Transverse colon (tissue), 4 donors: ENCODE measurements around the gene NHERF2. TPM values are rescaled to one million over a fixed set of nuclear protein-coding genes. Genes with fewer than 3 reads are reported as not detected.

Source experiments
- DNase-seq: peaks from one replicate; pipeline ENCODE4 v3.0.0-alpha.2; 2019
- H3K27ac ChIP-seq, 4 donors: fragments of 200-600 bp; sonication (generic); 2 replicates each; pipeline ENCODE4 v1.5.1; 2016 to 2018; ENCODE audit warnings: inconsistent platforms in 4 of 4
- H3K27me3 ChIP-seq: fragments of 200-600 bp; sonication (generic); 2 replicates; pipeline ENCODE4 v1.5.1; 2017; ENCODE audit warnings: inconsistent platforms
- H3K36me3 ChIP-seq, 4 donors: fragments of 200-600 bp; sonication (generic); 2 replicates each; pipeline ENCODE4 v1.5.1; 2017 to 2019; ENCODE audit warnings: inconsistent platforms in 4 of 4
- H3K4me1 ChIP-seq, 4 donors: fragments of 200-600 bp; sonication (generic); 2 replicates each; pipeline ENCODE4 v1.5.1; 2017 to 2020; ENCODE audit warnings: inconsistent platforms in 4 of 4
- H3K4me3 ChIP-seq, 4 donors: fragments of 200-600 bp; sonication (generic); 1 replicate in 1 of 4; 2 replicates in 3 of 4; pipeline versions ENCODE4 v1.5.1 to v1.6.1; 2017 to 2019; ENCODE audit warnings: inconsistent platforms in 4 of 4
- H3K9me3 ChIP-seq, 2 donors: fragments of 200-600 bp; sonication (generic); 2 replicates each; pipeline ENCODE4 v1.5.1; 2017 to 2019; ENCODE audit warnings: inconsistent platforms in 2 of 2
- CTCF ChIP-seq, 5 experiments: fragments of 200-600 bp in 3 of 5; fragments of 450-650 bp in 2 of 5; sonication (generic) in 3 of 5; IDR thresholded peaks; 1 replicate in 2 of 5; 2 replicates in 3 of 5; pipeline ENCODE4 v1.5.1; 2016 to 2017; ENCODE audit warnings: antibody characterized with exemption in 5 of 5, inconsistent platforms in 3 of 5, mild to moderate bottlenecking in 2 of 5, moderate library complexity in 1 of 5
- EP300 ChIP-seq: sonication (generic); formaldehyde crosslinking; IDR thresholded peaks from one replicate; pipeline ENCODE4 v1.6.1; 2017; ENCODE audit warnings: antibody characterized with exemption, low read depth
- POLR2A ChIP-seq: fragments of 450-650 bp; IDR thresholded peaks from one replicate; pipeline ENCODE4 v1.6.1; 2016; ENCODE audit warnings: antibody characterized with exemption, mild to moderate bottlenecking, moderate library complexity
- POLR2AphosphoS5 ChIP-seq, 3 donors: sonication (generic); formaldehyde crosslinking; IDR thresholded peaks; one replicate each; pipeline ENCODE4 v1.6.1; 2016; ENCODE audit warnings: antibody characterized with exemption in 3 of 3
- WGBS, 2 donors: methylation state at CpG; one replicate each; pipeline ENCODE4 v1.1.5; 2018; ENCODE audit warnings: low coverage in 1 of 2; 5-methylcytosine and 5-hydroxymethylcytosine counted together
- in situ Hi-C, 4 donors: fragments of 200-750 bp; cut with MboI; loops; one replicate each; pipeline versions ENCODE4 v1.15.0 to v1.15.1; 2017; ENCODE audit warnings: low sequenced_read_pairs in 3 of 4, low pct_ligation_motif_present in 1 of 4, low pct_unique_long_range_greater_than_20kb in 1 of 4
- intact Hi-C: fragments of 100-400 bp; cut with DNase I; formaldehyde crosslinking; loops from one replicate; pipeline ENCODE4 v1.15.1; 2023; ENCODE audit warnings: low total_unique reads
- total RNA-seq, 4 donors: library from RNA; depleted of rRNA; stranded (reverse); fragments of >200 nt; gene quantifications; one replicate each; pipeline ENCODE4 v1.1.0, GENCODE V29; 2016

The NHERF2 gene
- total RNA-seq, 4 donors from 2014 or later: 3.7 to 61.9 (median 29.8) TPM

DNA sequence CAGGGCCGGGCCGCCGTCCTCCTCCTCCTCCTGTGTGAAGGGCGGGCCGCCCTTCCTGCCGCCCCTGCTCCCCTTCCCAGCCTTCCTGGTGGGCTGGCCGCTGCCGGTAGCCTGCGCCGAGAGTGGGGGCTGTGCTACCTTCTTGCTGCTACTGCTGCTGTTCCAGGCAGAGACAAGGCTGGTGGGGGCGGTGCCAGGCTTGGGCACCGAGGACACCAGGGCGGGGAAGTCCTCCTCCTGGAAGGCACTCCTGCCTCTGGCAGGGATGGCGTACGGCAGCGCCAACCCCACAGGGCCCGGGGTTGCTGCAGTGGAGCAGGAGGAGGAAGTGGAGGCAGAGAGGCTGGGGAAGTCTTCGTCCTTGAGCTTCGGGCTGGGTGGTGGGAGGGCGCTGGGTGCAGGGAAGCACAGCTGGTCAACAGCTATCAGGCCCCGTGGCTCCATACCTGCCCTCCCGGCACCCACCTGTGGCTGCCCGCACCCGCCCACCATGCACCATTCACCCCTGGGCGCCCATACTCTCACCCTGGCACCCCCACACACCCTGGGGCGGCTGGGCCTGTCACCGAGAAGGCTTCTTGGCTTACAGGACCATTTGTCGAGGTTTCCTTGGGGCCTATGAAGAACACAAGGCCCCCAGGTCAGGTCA lies 26.7 kb upstream of the NHERF2 start:
- 89% methylated on average over 24 of the region's 28 CpGs; no CpG with 5 or more reads in 1 of the 2 donors for WGBS, 2 donors
- DNase-seq: no peak
- TF ChIP-seq POLR2AphosphoS5 (IDR thresholded peaks at IDR 0.05) (no peak), POLR2A (no peak), EP300 (no peak), CTCF (IDR thresholded peaks at IDR 0.05) (no peak)
- Histone ChIP-seq H3K9me3 (no peaks in the 10 kb centered on the region), H3K4me3 (no peak overlapping the region), H3K27me3 (no peaks in the 10 kb centered on the region), H3K36me3 (peaks cover 0 to 45% (median 28%) of the 10 kb centered on the region in 4 donors), H3K27ac (no peak overlapping the region), H3K4me1 (peaks cover 12 to 16% (median 14%) of the 10 kb centered on the region in 4 donors)
- intact Hi-C loops (loop anchor here (10.0 kb wide), 1 partner anchor 235 kb away; the partner anchor contains the start of gene DNASE1L2), in situ Hi-C loops (loop anchor here in 1 of 4 donors (25.0 kb wide), 1 partner anchor 137 kb away; the partner anchor contains the start of genes PKD1 and RAB26)

DNA sequence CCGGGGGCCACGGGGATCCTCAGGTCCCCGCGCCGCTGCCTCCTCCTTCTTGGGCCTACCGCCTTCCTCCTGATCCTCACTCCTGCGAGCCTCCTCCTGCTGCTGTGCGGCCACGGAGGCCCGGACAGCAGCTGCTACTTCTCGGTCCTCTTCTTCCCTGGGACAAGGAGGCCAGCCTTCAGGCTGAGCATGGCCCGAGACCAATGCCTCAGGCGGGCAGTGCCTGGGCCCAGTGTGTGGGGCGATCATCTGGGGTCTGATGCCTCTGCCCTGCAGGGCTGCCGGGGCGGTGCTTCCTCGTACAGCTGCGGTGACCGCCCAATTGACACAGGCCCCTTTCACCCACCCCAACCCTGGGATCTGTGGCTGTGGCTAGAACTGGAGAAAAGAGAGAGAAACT lies 25.7 kb upstream of the NHERF2 start:
- Histone ChIP-seq H3K4me1 (peaks cover 12 to 26% (median 18%) of the 10 kb centered on the region in 4 donors), H3K27ac (no peak overlapping the region), H3K27me3 (no peaks in the 10 kb centered on the region), H3K9me3 (no peaks in the 10 kb centered on the region), H3K4me3 (no peak overlapping the region), H3K36me3 (peaks cover 0 to 45% (median 28%) of the 10 kb centered on the region in 4 donors)
- TF ChIP-seq POLR2AphosphoS5 (IDR thresholded peaks at IDR 0.05) (no peak), CTCF (IDR thresholded peaks at IDR 0.05) (no peak), EP300 (no peak), POLR2A (no peak)
- intact Hi-C loops (loop anchor here (10.0 kb wide), 1 partner anchor 234 kb away; the partner anchor contains the start of gene DNASE1L2), in situ Hi-C loops (loop anchor here in 1 of 4 donors (25.0 kb wide), 1 partner anchor 136 kb away; the partner anchor contains the start of genes PKD1 and RAB26)
- WGBS, 2 donors: 90% methylated on average over 16 of the region's 19 CpGs; no CpG with 5 or more reads in 1 of the 2 donors
- no peak for DNase-seq

DNA sequence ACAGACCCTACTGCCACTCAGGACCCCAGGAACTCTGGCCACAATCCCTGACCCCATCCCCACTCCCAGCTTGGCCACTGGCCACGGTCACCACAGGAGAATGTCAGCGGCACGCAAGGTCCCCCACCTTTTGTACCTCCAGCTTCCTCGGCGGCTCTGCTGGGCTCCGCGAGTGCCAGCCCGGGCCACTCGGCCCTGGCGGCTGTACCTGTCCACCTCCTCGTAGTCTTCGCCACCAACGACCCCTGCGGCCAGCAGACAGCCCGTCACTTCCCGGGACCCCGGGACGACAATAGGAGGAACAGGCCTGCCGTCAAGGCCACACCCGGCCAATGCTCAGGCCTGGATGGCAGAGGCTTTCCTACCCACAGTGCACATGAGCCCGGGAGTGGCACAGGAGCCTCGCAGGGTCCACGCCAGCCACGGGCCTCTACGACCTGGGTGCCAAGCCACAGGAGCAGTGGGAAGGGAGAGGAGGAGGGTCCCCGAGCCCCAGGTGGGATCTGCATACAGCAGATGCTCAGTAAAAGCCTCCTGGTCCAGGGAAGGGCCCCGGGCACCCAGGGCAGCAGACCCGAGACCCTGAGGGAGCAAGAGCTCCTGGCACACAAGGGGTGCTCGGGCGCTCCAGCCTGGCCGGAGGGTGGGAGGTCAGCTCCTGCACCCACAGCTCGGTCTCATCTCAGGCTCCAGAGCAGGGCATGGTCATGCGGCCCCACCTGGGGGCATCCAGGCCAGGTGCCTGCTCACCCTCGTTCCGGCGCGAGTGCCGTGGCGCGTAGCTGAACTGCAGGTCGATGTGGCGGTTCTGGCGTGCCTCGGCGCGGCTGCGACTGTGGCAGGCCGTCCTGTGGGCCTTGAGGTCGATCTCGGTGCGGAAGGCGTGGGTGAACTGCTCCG lies 25.0 kb upstream of the NHERF2 start:
- 93% methylated on average over 48 of the region's 53 CpGs; no CpG with 5 or more reads in 1 of the 2 donors for WGBS, 2 donors
- H3K27me3 ChIP-seq: no peaks in the 10 kb centered on the region
- H3K36me3 ChIP-seq: peaks cover 0 to 45% (median 28%) of the 10 kb centered on the region in 4 donors
- intact Hi-C loops (loop anchor here (10.0 kb wide), 1 partner anchor 233 kb away; the partner anchor contains the start of gene DNASE1L2), in situ Hi-C loops (loop anchor here in 1 of 4 donors (25.0 kb wide), 1 partner anchor 136 kb away; the partner anchor contains the start of genes PKD1 and RAB26)
- H3K27ac ChIP-seq: no peak overlapping the region
- H3K4me1 ChIP-seq: peaks cover 12 to 29% (median 19%) of the 10 kb centered on the region in 4 donors
- TF ChIP-seq EP300 (no peak), POLR2A (no peak), CTCF (IDR thresholded peaks at IDR 0.05) (no peak), POLR2AphosphoS5 (IDR thresholded peaks at IDR 0.05) (no peak)
- no peak for DNase-seq
- H3K9me3 ChIP-seq: no peaks in the 10 kb centered on the region
- H3K4me3 ChIP-seq: no peak overlapping the region
